ENCODE results near the gene TAGLN2.
"Not testable (repeated sequence)": the region's sequence is repeated elsewhere in the genome, so short reads cannot be mapped to it uniquely, and the experiment has no call there.

TAGLN2 gene

GRCh38 chr1:159902541-159902940 is 22.8 kb downstream of the TAGLN2 start:
- Histone ChIP-seq H3K9me3 (ENCODE audit: control insufficient read depth in 1 of 2, low read length in 2 of 2) (no peaks in the 10 kb centered on the region), H3K27me3 (ENCODE audit: control insufficient read depth in 1 of 2, insufficient read depth in 2 of 2, low read length in 2 of 2) (no peaks in the 10 kb centered on the region), H3K4me3 (ENCODE audit: low read depth in 1 of 2, low read length in 2 of 2) (no peak overlapping the region), H3K4me1 (ENCODE audit: control insufficient read depth in 1 of 2, insufficient read depth in 2 of 2, low read length in 2 of 2) (peaks cover 20 to 25% of the 10 kb centered on the region in 2 donors), H3K36me3 (ENCODE audit: control insufficient read depth in 1 of 2, insufficient read depth in 2 of 2, low read length in 2 of 2) (no peaks in the 10 kb centered on the region), H3K27ac (ENCODE audit: low read depth, low read length) (no peak overlapping the region), H3K9ac (ENCODE audit: low read depth in 1 of 2, low read length in 2 of 2) (no peak overlapping the region)

DNA sequence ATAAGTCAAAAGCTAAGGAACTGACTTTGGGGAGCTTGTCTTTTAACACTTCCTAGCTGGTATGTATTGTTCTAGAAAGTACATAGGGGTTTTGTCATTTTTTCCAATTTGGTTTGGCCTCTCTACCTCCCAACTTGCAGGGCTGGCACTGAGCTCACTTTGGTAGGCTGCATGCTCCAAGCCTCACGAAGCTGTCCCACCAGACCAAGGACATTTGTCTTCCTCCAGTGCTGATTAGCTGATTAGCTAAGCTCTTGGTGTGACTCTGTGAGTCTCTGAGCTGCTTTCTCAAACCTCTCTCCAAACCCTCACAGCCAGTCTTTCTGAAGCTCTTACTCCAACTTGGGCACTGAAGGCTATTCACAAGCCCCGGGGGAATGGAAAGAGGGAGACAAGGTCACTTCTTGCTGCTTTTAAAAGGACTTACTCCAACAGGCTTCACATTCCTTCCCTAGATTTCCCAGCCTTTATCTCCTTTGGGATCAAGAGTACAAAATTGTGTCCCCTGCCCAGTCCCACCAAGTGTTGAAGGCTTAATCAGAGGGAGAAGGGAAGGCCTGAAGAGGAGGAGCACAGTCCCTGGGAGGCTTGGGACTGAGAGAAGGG is 24.4 kb downstream of the TAGLN2 start:
- Histone ChIP-seq H3K27me3 (ENCODE audit: control insufficient read depth in 1 of 2, insufficient read depth in 2 of 2, low read length in 2 of 2) (no peaks in the 10 kb centered on the region), H3K4me1 (ENCODE audit: control insufficient read depth in 1 of 2, insufficient read depth in 2 of 2, low read length in 2 of 2) (peaks cover 16 to 18% of the 10 kb centered on the region in 2 donors), H3K4me3 (ENCODE audit: low read depth in 1 of 2, low read length in 2 of 2) (no peak overlapping the region), H3K27ac (ENCODE audit: low read depth, low read length) (no peak overlapping the region), H3K9me3 (ENCODE audit: control insufficient read depth in 1 of 2, low read length in 2 of 2) (no peaks in the 10 kb centered on the region), H3K36me3 (ENCODE audit: control insufficient read depth in 1 of 2, insufficient read depth in 2 of 2, low read length in 2 of 2) (no peaks in the 10 kb centered on the region), H3K9ac (ENCODE audit: low read depth in 1 of 2, low read length in 2 of 2) (no peak overlapping the region)

GRCh38 chr1:159900086-159900680 is 25.1 kb downstream of the TAGLN2 start, which contains the start of gene CFAP45:
Gene CFAP45, minus strand, starts transcription at chr1:159900165. Its CDS starts 67 bp downstream, at chr1:159900098.
- peaks cover 16 to 18% of the 10 kb centered on the region in 2 donors for H3K4me1 ChIP-seq (ENCODE audit: control insufficient read depth in 1 of 2, insufficient read depth in 2 of 2, low read length in 2 of 2)
- peak within 1 kb of the TSS in 1 of 2 donors; percentile 6 for H3K9ac ChIP-seq (ENCODE audit: low read depth in 1 of 2, low read length in 2 of 2)
- H3K27me3 ChIP-seq (ENCODE audit: control insufficient read depth in 1 of 2, insufficient read depth in 2 of 2, low read length in 2 of 2) = no peaks in the 10 kb centered on the region
- no peaks in the 10 kb centered on the region for H3K9me3 ChIP-seq (ENCODE audit: control insufficient read depth in 1 of 2, low read length in 2 of 2)
- H3K36me3 ChIP-seq (ENCODE audit: control insufficient read depth in 1 of 2, insufficient read depth in 2 of 2, low read length in 2 of 2) = no peaks in the 10 kb centered on the region
- peak within 1 kb of the TSS in 1 of 2 donors; percentile 43 for H3K4me3 ChIP-seq (ENCODE audit: low read depth in 1 of 2, low read length in 2 of 2)
- peak within 1 kb of the TSS; percentile 53 for H3K27ac ChIP-seq (ENCODE audit: low read depth, low read length)

DNA sequence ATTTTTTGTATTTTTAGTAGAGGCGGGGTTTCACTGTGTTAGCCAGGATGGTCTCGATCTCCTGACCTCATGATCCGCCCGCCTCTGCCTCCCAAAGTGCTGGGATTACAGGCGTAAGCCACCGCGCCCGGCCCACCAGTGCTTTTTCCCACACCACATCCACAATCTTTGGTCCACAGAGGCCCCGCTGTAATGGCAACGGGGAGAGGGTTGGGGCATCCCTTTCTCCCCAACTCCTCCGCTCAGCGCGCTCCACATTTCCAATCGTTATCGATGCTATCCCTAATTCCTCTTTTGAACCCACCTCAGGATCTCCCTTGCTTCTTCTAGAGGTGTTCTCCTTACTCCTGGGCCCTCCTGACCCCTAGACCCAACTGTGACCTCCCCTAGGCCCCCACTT is 25.7 kb downstream of the TAGLN2 start:
- H3K27ac ChIP-seq (ENCODE audit: low read depth, low read length) = not testable (repeated sequence)

DNA sequence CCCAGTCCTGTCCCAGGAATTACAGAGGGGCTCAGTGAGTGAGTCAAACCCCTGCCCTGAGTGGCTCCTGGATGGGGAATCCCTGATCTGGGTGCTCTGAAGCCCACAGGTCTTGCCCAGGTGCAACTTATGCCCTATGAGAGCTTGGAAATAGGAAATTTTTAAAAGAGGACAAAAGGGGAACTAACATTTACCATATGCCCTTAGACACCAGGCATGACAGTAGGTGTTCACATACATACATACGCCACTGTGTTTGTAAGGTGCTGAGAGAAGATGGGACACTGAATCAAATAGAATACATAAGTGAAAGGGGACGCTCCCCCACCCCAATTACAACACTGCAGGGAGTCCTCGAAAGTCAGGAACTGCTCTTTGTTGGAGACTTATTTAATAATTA is 26.8 kb downstream of the TAGLN2 start:
- H3K27ac ChIP-seq (ENCODE audit: low read depth, low read length) = no peak overlapping the region
- H3K9me3 ChIP-seq (ENCODE audit: control insufficient read depth in 1 of 2, low read length in 2 of 2) = no peaks in the 10 kb centered on the region
- H3K9ac ChIP-seq (ENCODE audit: low read depth in 1 of 2, low read length in 2 of 2) = no peak overlapping the region
- peaks cover 16 to 18% of the 10 kb centered on the region in 2 donors for H3K4me1 ChIP-seq (ENCODE audit: control insufficient read depth in 1 of 2, insufficient read depth in 2 of 2, low read length in 2 of 2)
- no peaks in the 10 kb centered on the region for H3K36me3 ChIP-seq (ENCODE audit: control insufficient read depth in 1 of 2, insufficient read depth in 2 of 2, low read length in 2 of 2)
- no peak overlapping the region for H3K4me3 ChIP-seq (ENCODE audit: low read depth in 1 of 2, low read length in 2 of 2)
- H3K27me3 ChIP-seq (ENCODE audit: control insufficient read depth in 1 of 2, insufficient read depth in 2 of 2, low read length in 2 of 2) = no peaks in the 10 kb centered on the region

More for the DNA sequence above, 25.7 kb downstream of the TAGLN2 start:
- not testable (repeated sequence) for H3K9me3 ChIP-seq (ENCODE audit: control insufficient read depth in 1 of 2, low read length in 2 of 2); H3K36me3 ChIP-seq (ENCODE audit: control insufficient read depth in 1 of 2, insufficient read depth in 2 of 2, low read length in 2 of 2); H3K27me3 ChIP-seq (ENCODE audit: control insufficient read depth in 1 of 2, insufficient read depth in 2 of 2, low read length in 2 of 2)
- Histone ChIP-seq H3K4me1 (ENCODE audit: control insufficient read depth in 1 of 2, insufficient read depth in 2 of 2, low read length in 2 of 2) (peaks cover 16 to 18% of the 10 kb centered on the region in 2 donors), H3K4me3 (ENCODE audit: low read depth in 1 of 2, low read length in 2 of 2) (peak overlapping the region in 1 of 2 donors; percentile 16), H3K9ac (ENCODE audit: low read depth in 1 of 2, low read length in 2 of 2) (peak overlapping the region in 1 of 2 donors; percentile 6)

DNA sequence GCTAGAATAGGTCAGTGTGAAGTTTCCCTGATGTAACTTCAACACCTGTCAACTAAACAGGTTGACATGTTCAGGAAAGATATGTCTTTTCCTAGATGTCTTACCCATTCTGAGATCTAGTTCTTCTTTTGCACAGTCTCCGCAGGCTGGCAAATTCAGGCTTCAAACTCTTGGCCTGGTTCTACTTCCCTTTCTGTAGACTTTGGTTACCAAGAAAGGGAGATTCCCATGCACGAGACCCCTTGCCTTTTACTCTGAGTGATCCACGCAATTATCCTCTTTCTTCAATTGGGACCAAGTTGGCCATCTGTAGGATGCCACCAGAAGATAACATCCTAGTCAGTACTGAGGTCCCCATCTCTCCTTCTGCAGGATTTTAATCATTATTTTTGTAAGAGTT is 27.3 kb downstream of the TAGLN2 start:
- Histone ChIP-seq H3K27me3 (ENCODE audit: control insufficient read depth in 1 of 2, insufficient read depth in 2 of 2, low read length in 2 of 2) (no peaks in the 10 kb centered on the region), H3K36me3 (ENCODE audit: control insufficient read depth in 1 of 2, insufficient read depth in 2 of 2, low read length in 2 of 2) (no peaks in the 10 kb centered on the region), H3K4me1 (ENCODE audit: control insufficient read depth in 1 of 2, insufficient read depth in 2 of 2, low read length in 2 of 2) (peaks cover 16 to 18% of the 10 kb centered on the region in 2 donors), H3K9ac (ENCODE audit: low read depth in 1 of 2, low read length in 2 of 2) (no peak overlapping the region), H3K27ac (ENCODE audit: low read depth, low read length) (no peak overlapping the region), H3K9me3 (ENCODE audit: control insufficient read depth in 1 of 2, low read length in 2 of 2) (no peaks in the 10 kb centered on the region), H3K4me3 (ENCODE audit: low read depth in 1 of 2, low read length in 2 of 2) (no peak overlapping the region)

DNA sequence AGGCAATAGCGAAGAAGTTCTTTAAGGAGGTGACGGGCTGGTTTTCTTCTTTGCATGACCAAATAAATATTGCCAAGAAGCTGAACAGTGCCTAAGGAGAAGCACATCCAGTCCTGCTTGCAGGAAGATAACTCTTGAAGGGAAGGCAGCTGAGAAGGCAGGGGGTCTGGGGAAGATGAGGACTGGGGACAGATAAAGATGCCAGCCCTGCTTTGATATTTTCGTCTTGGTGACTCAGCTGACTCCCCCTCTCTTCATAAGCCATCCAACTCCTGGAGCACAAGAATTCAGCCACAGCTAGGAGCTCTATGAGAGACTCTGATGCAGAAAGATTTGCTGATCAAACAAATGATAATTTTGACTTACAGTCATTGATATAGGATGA is 28.8 kb downstream of the TAGLN2 start:
- H3K4me1 ChIP-seq (ENCODE audit: control insufficient read depth in 1 of 2, insufficient read depth in 2 of 2, low read length in 2 of 2) = peaks cover 16 to 18% of the 10 kb centered on the region in 2 donors
- H3K36me3 ChIP-seq (ENCODE audit: control insufficient read depth in 1 of 2, insufficient read depth in 2 of 2, low read length in 2 of 2) = no peaks in the 10 kb centered on the region
- no peaks in the 10 kb centered on the region for H3K9me3 ChIP-seq (ENCODE audit: control insufficient read depth in 1 of 2, low read length in 2 of 2)
- H3K27me3 ChIP-seq (ENCODE audit: control insufficient read depth in 1 of 2, insufficient read depth in 2 of 2, low read length in 2 of 2) = no peaks in the 10 kb centered on the region
- no peak overlapping the region for H3K27ac ChIP-seq (ENCODE audit: low read depth, low read length)
- H3K4me3 ChIP-seq (ENCODE audit: low read depth in 1 of 2, low read length in 2 of 2) = no peak overlapping the region
- no peak overlapping the region for H3K9ac ChIP-seq (ENCODE audit: low read depth in 1 of 2, low read length in 2 of 2)

DNA sequence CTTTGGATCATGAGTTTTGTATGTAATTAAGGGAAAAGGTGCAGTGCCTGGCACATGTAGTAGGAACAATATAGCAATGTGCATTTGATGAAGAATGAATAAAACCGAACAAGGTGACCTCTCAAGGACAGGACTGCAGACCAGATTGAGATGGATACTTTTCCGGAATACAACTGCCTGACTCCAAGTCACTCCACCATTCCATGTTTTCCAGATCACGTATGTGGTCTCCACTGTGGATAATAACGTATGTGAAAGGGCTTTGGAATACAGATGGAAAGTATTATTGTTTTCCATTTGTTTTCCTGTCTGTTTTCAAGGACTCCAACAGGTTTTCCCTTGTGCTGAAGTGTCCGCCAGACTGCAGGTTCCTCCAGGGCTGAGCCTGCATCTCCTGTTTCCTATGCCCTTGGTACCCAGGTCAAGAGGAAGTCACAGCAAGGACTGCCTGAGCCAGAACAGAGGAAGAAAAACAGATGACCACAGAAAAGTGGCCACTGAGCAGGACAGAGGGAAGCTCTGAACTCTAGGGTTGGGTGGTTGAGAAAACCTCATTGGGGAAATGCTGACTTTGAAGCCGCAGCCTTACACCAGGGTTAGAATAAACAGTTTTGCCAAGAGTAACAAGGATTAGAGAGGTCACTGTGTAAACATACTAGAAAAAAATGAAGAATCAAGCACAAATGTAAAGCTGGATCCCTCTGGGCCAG is 29.3 kb downstream of the TAGLN2 start:
- Histone ChIP-seq H3K27ac (ENCODE audit: low read depth, low read length) (no peak overlapping the region), H3K36me3 (ENCODE audit: control insufficient read depth in 1 of 2, insufficient read depth in 2 of 2, low read length in 2 of 2) (no peaks in the 10 kb centered on the region), H3K9ac (ENCODE audit: low read depth in 1 of 2, low read length in 2 of 2) (no peak overlapping the region), H3K4me3 (ENCODE audit: low read depth in 1 of 2, low read length in 2 of 2) (no peak overlapping the region), H3K4me1 (ENCODE audit: control insufficient read depth in 1 of 2, insufficient read depth in 2 of 2, low read length in 2 of 2) (peaks cover 12 to 13% of the 10 kb centered on the region in 2 donors), H3K9me3 (ENCODE audit: control insufficient read depth in 1 of 2, low read length in 2 of 2) (no peaks in the 10 kb centered on the region), H3K27me3 (ENCODE audit: control insufficient read depth in 1 of 2, insufficient read depth in 2 of 2, low read length in 2 of 2) (no peaks in the 10 kb centered on the region)

DNA sequence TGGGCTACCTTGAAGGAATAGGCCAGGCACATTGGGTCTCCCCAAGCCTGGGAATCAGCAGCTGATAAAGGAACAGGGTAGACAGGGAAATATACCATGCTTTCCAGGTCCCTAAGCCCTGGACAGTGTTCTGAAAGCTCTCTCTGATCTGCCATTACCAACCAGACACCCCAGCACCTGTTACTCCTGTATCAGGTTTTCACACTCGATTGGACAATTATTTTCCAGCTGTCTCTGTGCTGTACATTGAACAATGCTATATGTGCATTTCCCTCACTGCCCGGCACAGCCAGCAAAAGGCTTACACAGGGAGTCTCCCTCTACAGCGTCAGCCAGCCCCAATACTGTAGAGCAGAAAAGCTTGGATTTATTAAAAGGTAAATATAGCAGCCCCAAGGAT is 30.0 kb downstream of the TAGLN2 start:
- Histone ChIP-seq H3K27ac (ENCODE audit: low read depth, low read length) (no peak overlapping the region), H3K4me1 (ENCODE audit: control insufficient read depth in 1 of 2, insufficient read depth in 2 of 2, low read length in 2 of 2) (peaks cover 7 to 8% of the 10 kb centered on the region in 2 donors), H3K27me3 (ENCODE audit: control insufficient read depth in 1 of 2, insufficient read depth in 2 of 2, low read length in 2 of 2) (no peaks in the 10 kb centered on the region), H3K36me3 (ENCODE audit: control insufficient read depth in 1 of 2, insufficient read depth in 2 of 2, low read length in 2 of 2) (no peaks in the 10 kb centered on the region), H3K9me3 (ENCODE audit: control insufficient read depth in 1 of 2, low read length in 2 of 2) (no peaks in the 10 kb centered on the region), H3K4me3 (ENCODE audit: low read depth in 1 of 2, low read length in 2 of 2) (no peak overlapping the region), H3K9ac (ENCODE audit: low read depth in 1 of 2, low read length in 2 of 2) (no peak overlapping the region)

GRCh38 chr1:159892944-159893343 is 32.4 kb downstream of the TAGLN2 start:
- H3K9me3 ChIP-seq (ENCODE audit: control insufficient read depth in 1 of 2, low read length in 2 of 2) = no peaks in the 10 kb centered on the region
- H3K36me3 ChIP-seq (ENCODE audit: control insufficient read depth in 1 of 2, insufficient read depth in 2 of 2, low read length in 2 of 2) = no peaks in the 10 kb centered on the region
- H3K4me1 ChIP-seq (ENCODE audit: control insufficient read depth in 1 of 2, insufficient read depth in 2 of 2, low read length in 2 of 2) = peaks cover 7 to 10% of the 10 kb centered on the region in 2 donors
- no peak overlapping the region for H3K27ac ChIP-seq (ENCODE audit: low read depth, low read length)
- no peak overlapping the region for H3K4me3 ChIP-seq (ENCODE audit: low read depth in 1 of 2, low read length in 2 of 2)
- no peak overlapping the region for H3K9ac ChIP-seq (ENCODE audit: low read depth in 1 of 2, low read length in 2 of 2)
- H3K27me3 ChIP-seq (ENCODE audit: control insufficient read depth in 1 of 2, insufficient read depth in 2 of 2, low read length in 2 of 2) = no peaks in the 10 kb centered on the region
